ENCODE results near the gene KDM3B. TPM values are rescaled to one million over a fixed set of nuclear protein-coding genes. Genes with fewer than 3 reads are reported as not detected.
"Not testable (repeated sequence)": the region's sequence is repeated elsewhere in the genome, so short reads cannot be mapped to it uniquely, and the experiment has no call there.

Gene KDM3B
- total RNA-seq = 52.8 and 54.5 TPM in 2 replicates

GRCh38 chr5:138352071-138352721 lies at the start of gene KDM3B:
Gene KDM3B (plus strand): TSS chr5:138352685. CDS start chr5:138352796, 111 bp downstream.
- Mint-ChIP-seq H3K4me1 (ENCODE audit: low read depth) (peaks cover 37% of the 10 kb centered on the region), H3K4me3 (ENCODE audit: low read depth) (peak within 1 kb of the TSS; percentile 97), H3K27ac (peak within 1 kb of the TSS; percentile 94), H3K36me3 (ENCODE audit: low read depth) (peaks cover 36% of the 10 kb centered on the region), H3K9me3 (peaks cover 7% of the 10 kb centered on the region), H3K27me3 (ENCODE audit: low read depth) (no peaks in the 10 kb centered on the region)
- intact Hi-C loops (cut with micrococcal nuclease) = loop anchor here (1.0 to 5.0 kb wide), 4 partner anchors 13 to 190 kb away; partner anchors contain the start of genes BRD8, EGR1 and ETF1
- peak; percentile 93 for DNase-seq (ENCODE audit: low spot score)

- no peaks in the 10 kb centered on the region for H3K9me3 Mint-ChIP-seq
- H3K4me3 Mint-ChIP-seq (ENCODE audit: low read depth) = no peak overlapping the region
- peaks cover 20% of the 10 kb centered on the region for H3K36me3 Mint-ChIP-seq (ENCODE audit: low read depth)
- no peak for DNase-seq (ENCODE audit: low spot score)
- peaks cover 9% of the 10 kb centered on the region for H3K4me1 Mint-ChIP-seq (ENCODE audit: low read depth)
- intact Hi-C loops (cut with micrococcal nuclease) = no loop called here
- H3K27me3 Mint-ChIP-seq (ENCODE audit: low read depth) = no peaks in the 10 kb centered on the region
- H3K27ac Mint-ChIP-seq = no peak overlapping the region
Measured at GRCh38 chr5:138303372-138303771, 49.1 kb upstream of the KDM3B start.

- no peak for DNase-seq (ENCODE audit: low spot score)
- Mint-ChIP-seq H3K27me3 (ENCODE audit: low read depth) (no peaks in the 10 kb centered on the region), H3K4me1 (ENCODE audit: low read depth) (peaks cover 8% of the 10 kb centered on the region), H3K36me3 (ENCODE audit: low read depth) (peaks cover 16% of the 10 kb centered on the region), H3K9me3 (no peaks in the 10 kb centered on the region), H3K4me3 (ENCODE audit: low read depth) (no peak overlapping the region), H3K27ac (no peak overlapping the region)
- intact Hi-C loops (cut with micrococcal nuclease) = no loop called here
Measured at GRCh38 chr5:138305797-138306196, 46.7 kb upstream of the KDM3B start.

GRCh38 chr5:138315751-138316278 lies 36.7 kb upstream of the KDM3B start:
- H3K9me3 Mint-ChIP-seq = no peaks in the 10 kb centered on the region
- H3K27ac Mint-ChIP-seq = no peak overlapping the region
- intact Hi-C loops (cut with micrococcal nuclease) = no loop called here
- H3K36me3 Mint-ChIP-seq (ENCODE audit: low read depth) = peaks cover 50% of the 10 kb centered on the region
- no peaks in the 10 kb centered on the region for H3K27me3 Mint-ChIP-seq (ENCODE audit: low read depth)
- DNase-seq (ENCODE audit: low spot score) = no peak
- H3K4me1 Mint-ChIP-seq (ENCODE audit: low read depth) = no peaks in the 10 kb centered on the region
- no peak overlapping the region for H3K4me3 Mint-ChIP-seq (ENCODE audit: low read depth)

GRCh38 chr5:138316355-138316754 lies 36.1 kb upstream of the KDM3B start:
- H3K4me3 Mint-ChIP-seq (ENCODE audit: low read depth) = no peak overlapping the region
- no peaks in the 10 kb centered on the region for H3K9me3 Mint-ChIP-seq
- H3K36me3 Mint-ChIP-seq (ENCODE audit: low read depth) = peaks cover 46% of the 10 kb centered on the region
- intact Hi-C loops (cut with micrococcal nuclease) = no loop called here
- no peak overlapping the region for H3K27ac Mint-ChIP-seq
- H3K4me1 Mint-ChIP-seq (ENCODE audit: low read depth) = no peaks in the 10 kb centered on the region
- DNase-seq (ENCODE audit: low spot score) = no peak
- no peaks in the 10 kb centered on the region for H3K27me3 Mint-ChIP-seq (ENCODE audit: low read depth)

- H3K27ac Mint-ChIP-seq; H3K9me3 Mint-ChIP-seq; intact Hi-C loops (cut with micrococcal nuclease); H3K4me3 Mint-ChIP-seq (ENCODE audit: low read depth); DNase-seq (ENCODE audit: low spot score); H3K4me1 Mint-ChIP-seq (ENCODE audit: low read depth); H3K27me3 Mint-ChIP-seq (ENCODE audit: low read depth): not testable (repeated sequence)
- H3K36me3 Mint-ChIP-seq (ENCODE audit: low read depth) = peaks cover 30% of the 10 kb centered on the region
Measured at GRCh38 chr5:138318211-138318610, 34.3 kb upstream of the KDM3B start.

- Mint-ChIP-seq H3K4me1 (ENCODE audit: low read depth) (peaks cover 20% of the 10 kb centered on the region), H3K27ac (peak overlapping the region; percentile 86), H3K27me3 (ENCODE audit: low read depth) (no peaks in the 10 kb centered on the region), H3K9me3 (no peaks in the 10 kb centered on the region), H3K36me3 (ENCODE audit: low read depth) (peaks cover 6% of the 10 kb centered on the region), H3K4me3 (ENCODE audit: low read depth) (peak overlapping the region; percentile 83)
- DNase-seq (ENCODE audit: low spot score) = no peak
- intact Hi-C loops (cut with micrococcal nuclease) = loop anchor here (1.0 to 10.0 kb wide), 3 partner anchors 152 to 964 kb away; partner anchors contain the start of genes FAM13B, KIF20A and MATR3
Measured at GRCh38 chr5:138330813-138331448, 21.6 kb upstream of the KDM3B start.

- H3K4me1 Mint-ChIP-seq (ENCODE audit: low read depth) = peaks cover 21% of the 10 kb centered on the region
- peak; percentile 98 for DNase-seq (ENCODE audit: low spot score)
- H3K9me3 Mint-ChIP-seq = no peaks in the 10 kb centered on the region
- H3K36me3 Mint-ChIP-seq (ENCODE audit: low read depth) = peaks cover 4% of the 10 kb centered on the region
- peak within 1 kb of the TSS; percentile 83 for H3K4me3 Mint-ChIP-seq (ENCODE audit: low read depth)
- intact Hi-C loops (cut with micrococcal nuclease) = loop anchor here (1.0 to 10.0 kb wide), 3 partner anchors 152 to 963 kb away; partner anchors contain the start of genes FAM13B, KIF20A and MATR3
- H3K27ac Mint-ChIP-seq = peak within 1 kb of the TSS; percentile 86
- H3K27me3 Mint-ChIP-seq (ENCODE audit: low read depth) = no peaks in the 10 kb centered on the region
Measured at GRCh38 chr5:138331449-138332368, 20.8 kb upstream of the KDM3B start, which contains the start of gene CDC25C. Gene CDC25C (minus strand): TSS chr5:138331804. CDS start chr5:138331180, 624 bp downstream.

- Mint-ChIP-seq H3K27me3 (ENCODE audit: low read depth) (no peaks in the 10 kb centered on the region), H3K36me3 (ENCODE audit: low read depth) (no peaks in the 10 kb centered on the region), H3K4me1 (ENCODE audit: low read depth) (peaks cover 35% of the 10 kb centered on the region), H3K27ac (peak overlapping the region; percentile 40), H3K9me3 (no peaks in the 10 kb centered on the region), H3K4me3 (ENCODE audit: low read depth) (no peak overlapping the region)
- no peak for DNase-seq (ENCODE audit: low spot score)
- intact Hi-C loops (cut with micrococcal nuclease) = loop anchor here (5.0 to 10.0 kb wide), 3 partner anchors 132 to 960 kb away; partner anchors contain the start of genes EGR1, FAM13B and MATR3
Measured at GRCh38 chr5:138334867-138335447, 17.5 kb upstream of the KDM3B start.

- Mint-ChIP-seq H3K27me3 (ENCODE audit: low read depth) (no peaks in the 10 kb centered on the region), H3K4me3 (ENCODE audit: low read depth) (peak overlapping the region; percentile 91), H3K9me3 (no peaks in the 10 kb centered on the region), H3K4me1 (ENCODE audit: low read depth) (peaks cover 40% of the 10 kb centered on the region), H3K27ac (peak overlapping the region; percentile 98), H3K36me3 (ENCODE audit: low read depth) (peaks cover 15% of the 10 kb centered on the region)
- intact Hi-C loops (cut with micrococcal nuclease) = loop anchor here (1.0 to 10.0 kb wide), 4 partner anchors 130 to 958 kb away; partner anchors contain the start of genes EGR1, ETF1, FAM13B and MATR3
- DNase-seq (ENCODE audit: low spot score) = no peak
Measured at GRCh38 chr5:138336952-138337684, 15.4 kb upstream of the KDM3B start.

- Mint-ChIP-seq H3K4me3 (ENCODE audit: low read depth) (peak within 1 kb of the TSS; percentile 91), H3K27ac (peak within 1 kb of the TSS; percentile 98), H3K9me3 (no peaks in the 10 kb centered on the region), H3K36me3 (ENCODE audit: low read depth) (peaks cover 15% of the 10 kb centered on the region), H3K27me3 (ENCODE audit: low read depth) (no peaks in the 10 kb centered on the region), H3K4me1 (ENCODE audit: low read depth) (peaks cover 37% of the 10 kb centered on the region)
- DNase-seq (ENCODE audit: low spot score) = peak; percentile 91
- intact Hi-C loops (cut with micrococcal nuclease) = loop anchor here (1.0 to 10.0 kb wide), 5 partner anchors 125 to 957 kb away; partner anchors contain the start of genes CDC23, EGR1, ETF1 and FAM13B
Measured at GRCh38 chr5:138337685-138338410, 14.6 kb upstream of the KDM3B start, which contains the start of gene FAM53C. Gene FAM53C (plus strand): TSS chr5:138338266. CDS start chr5:138341336, 3,070 bp downstream.
